Fibroblast of the aortic adventitia (primary cell): Measurements from ENCODE around the gene GBX1. TPM values are rescaled to one million over a fixed set of nuclear protein-coding genes. Genes with fewer than 3 reads are reported as not detected.

Experiments used
- DNase-seq: peaks from one replicate; pipeline ENCODE4 v3.0.0-alpha.2; 2010; ENCODE audit warnings: low read depth
- H3K4me3 ChIP-seq: 2 replicates; pipeline ENCODE4 v1.5.1; 2011; ENCODE audit warnings: low read depth, mild to moderate bottlenecking, control low read depth, low read length, moderate library complexity
- total RNA-seq: library from RNA; depleted of rRNA; stranded (reverse); fragments of >200 nt; gene quantifications from 2 replicates; pipeline ENCODE4 v1.2.3, GENCODE V29; 2012; ENCODE audit warnings: low replicate concordance
- TF ChIP-seq, protein P1 (sequence below): IDR thresholded peaks from 2 replicates; pipeline ENCODE4 v1.5.1; 2011; ENCODE audit warnings: mild to moderate bottlenecking, low read length, control low read depth, inconsistent platforms; ENCODE audit not compliant: insufficient read depth

GBX1 gene
- total RNA-seq, 1 donor, result not detected

GRCh38 chr7:151116603-151117440 lies 50.7 kb downstream of the GBX1 start:
- no peak for DNase-seq
- no peak overlapping the region for H3K4me3 ChIP-seq
- TF ChIP-seq, protein P1, sequence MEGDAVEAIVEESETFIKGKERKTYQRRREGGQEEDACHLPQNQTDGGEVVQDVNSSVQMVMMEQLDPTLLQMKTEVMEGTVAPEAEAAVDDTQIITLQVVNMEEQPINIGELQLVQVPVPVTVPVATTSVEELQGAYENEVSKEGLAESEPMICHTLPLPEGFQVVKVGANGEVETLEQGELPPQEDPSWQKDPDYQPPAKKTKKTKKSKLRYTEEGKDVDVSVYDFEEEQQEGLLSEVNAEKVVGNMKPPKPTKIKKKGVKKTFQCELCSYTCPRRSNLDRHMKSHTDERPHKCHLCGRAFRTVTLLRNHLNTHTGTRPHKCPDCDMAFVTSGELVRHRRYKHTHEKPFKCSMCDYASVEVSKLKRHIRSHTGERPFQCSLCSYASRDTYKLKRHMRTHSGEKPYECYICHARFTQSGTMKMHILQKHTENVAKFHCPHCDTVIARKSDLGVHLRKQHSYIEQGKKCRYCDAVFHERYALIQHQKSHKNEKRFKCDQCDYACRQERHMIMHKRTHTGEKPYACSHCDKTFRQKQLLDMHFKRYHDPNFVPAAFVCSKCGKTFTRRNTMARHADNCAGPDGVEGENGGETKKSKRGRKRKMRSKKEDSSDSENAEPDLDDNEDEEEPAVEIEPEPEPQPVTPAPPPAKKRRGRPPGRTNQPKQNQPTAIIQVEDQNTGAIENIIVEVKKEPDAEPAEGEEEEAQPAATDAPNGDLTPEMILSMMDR, result no peak

- TF ChIP-seq, protein P1, result no peak
- DNase-seq, result no peak
- no peak overlapping the region for H3K4me3 ChIP-seq
Measured at GRCh38 chr7:151115836-151116418, 51.6 kb downstream of the GBX1 start.

GRCh38 chr7:151115121-151115835 lies 52.2 kb downstream of the GBX1 start:
- DNase-seq, result no peak
- TF ChIP-seq, protein P1, result no peak
- no peak overlapping the region for H3K4me3 ChIP-seq

GRCh38 chr7:151114151-151115090 lies 53.1 kb downstream of the GBX1 start:
- TF ChIP-seq, protein P1, result no peak
- H3K4me3 ChIP-seq, result no peak overlapping the region
- DNase-seq, result no peak

DNA sequence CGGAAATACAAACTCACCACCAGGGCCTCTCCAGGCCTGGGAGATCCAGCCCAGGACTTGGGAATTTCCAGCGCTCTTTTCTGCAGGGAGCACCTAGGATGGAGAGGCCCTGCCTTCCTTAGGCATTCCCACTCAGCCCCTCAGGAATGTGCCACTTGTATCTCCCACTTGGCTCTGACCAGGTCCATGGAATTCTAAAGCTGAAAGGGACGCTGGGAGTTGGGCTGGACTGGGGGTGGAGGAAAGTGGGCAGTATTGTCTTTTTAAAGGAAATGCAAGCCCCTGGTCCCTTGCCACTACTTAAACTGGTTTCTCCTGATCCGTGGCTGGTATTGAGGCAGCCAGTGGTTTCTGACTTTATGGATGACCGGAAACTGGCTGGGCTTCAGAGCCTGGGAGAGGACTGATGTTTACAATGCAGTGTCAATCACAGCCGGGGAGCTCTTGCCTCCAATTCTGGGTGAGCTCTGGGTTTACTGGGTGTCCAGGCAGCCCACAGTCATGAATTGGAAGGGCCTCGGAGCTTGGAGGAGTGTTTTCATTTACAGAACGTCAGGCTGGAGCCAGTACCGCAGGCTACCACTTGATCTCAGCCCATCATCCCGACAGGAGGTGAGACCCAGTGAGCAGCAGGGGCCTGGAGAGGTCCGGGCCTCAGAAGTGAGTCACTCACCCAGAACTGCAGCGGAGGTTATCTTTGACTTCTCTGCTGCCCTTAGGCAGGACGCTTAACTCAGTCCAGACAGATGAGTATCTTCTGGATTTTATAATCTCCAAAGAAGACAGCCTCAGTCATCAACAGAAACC lies 53.9 kb downstream of the GBX1 start:
- DNase-seq, result peak; percentile 80
- TF ChIP-seq, protein P1, result no peak
- H3K4me3 ChIP-seq, result no peak overlapping the region
